ENCODE results near the gene PRRC2A. TPM values are rescaled to one million over a fixed set of nuclear protein-coding genes. Genes with fewer than 3 reads are reported as not detected.

Gene PRRC2A
- total RNA-seq, result 100 to 1,000 TPM in 4 of 10 donors, 10 to 100 TPM in 6; 83.9 to 105 (median 98.9) TPM
- 100 to 1,000 TPM in 1 of 2 donors, 10 to 100 TPM in 1; 93.4 to 179 TPM for polyA plus RNA-seq
- long read RNA-seq, donor 1, partial matches to known transcripts, result 7 of 8 reads
- long read RNA-seq, donor 1, other reads (novel, unspliced or antisense), result 0 of 8 reads
- long read RNA-seq, donor 2, partial matches to known transcripts, result 6 of 10 reads
- long read RNA-seq, donor 2, other reads (novel, unspliced or antisense), result 3 of 10 reads
- long read RNA-seq, donor 3, partial matches to known transcripts, result 7 of 11 reads
- long read RNA-seq, donor 3, other reads (novel, unspliced or antisense), result 4 of 11 reads

DNA sequence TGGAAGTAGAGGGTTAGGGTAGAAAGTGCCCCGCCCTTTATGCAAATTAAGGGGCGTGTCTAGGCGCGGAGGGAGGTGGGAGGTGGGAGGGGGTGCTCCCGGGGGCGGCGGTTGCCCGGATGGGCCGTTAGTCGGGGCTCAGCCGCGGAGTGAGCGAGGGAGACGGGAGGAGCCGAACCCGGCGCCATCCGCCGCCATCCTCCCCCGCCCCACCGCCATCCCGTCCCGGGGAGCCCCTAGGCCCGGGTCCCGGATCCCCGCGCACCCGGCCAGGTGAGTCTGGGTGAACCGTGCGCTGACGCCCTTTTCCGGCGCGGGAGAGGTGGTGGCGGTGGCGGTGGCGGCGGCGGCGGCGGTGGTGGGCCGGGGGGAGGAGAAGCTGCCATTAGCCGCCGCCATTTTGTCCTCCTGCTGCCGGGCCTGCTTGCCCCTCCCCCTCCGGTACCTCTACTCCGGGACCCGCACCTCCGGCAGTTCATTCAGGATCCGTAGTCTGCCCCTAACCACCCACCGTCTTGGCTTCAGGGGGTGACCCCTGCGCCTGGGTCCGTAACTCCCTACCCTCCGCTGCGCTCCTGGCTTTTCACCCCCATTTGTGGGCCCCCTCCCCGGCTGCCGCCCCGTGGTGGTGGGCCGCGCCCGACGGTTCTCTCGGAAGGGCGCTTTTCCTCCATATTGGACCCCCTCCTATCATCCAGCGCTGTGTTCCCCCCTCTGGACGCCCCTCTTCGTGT, at the start of gene PRRC2A:
PRRC2A (plus strand) TSS at position 130 of the 734 bp plus-strand sequence. CDS start 2,075 bp downstream, outside the sequence.
- intact Hi-C loops (cut with DNase I), result loop anchor here in 2 of 10 donors (1.0 to 5.0 kb wide), 3 partner anchors 32 to 277 kb away; partner anchors contain the start of genes BAG6 (in 2 of the 2) and EHMT2 (in 1 of the 2)
- peak within 1 kb of the TSS; percentile 68 to 99 (median 80) for H3K4me3 ChIP-seq
- peaks cover 0 to 36% (median 25%) of the 10 kb centered on the region in 9 donors for H3K36me3 ChIP-seq
- ATAC-seq (peak; percentile 20 to 94 (median 44)), DNase-seq (peak; percentile 81 to 92)
- 1% methylated on average over 37 to 66 of the region's 67 CpGs for WGBS, 2 donors
- TF ChIP-seq, protein P1, sequence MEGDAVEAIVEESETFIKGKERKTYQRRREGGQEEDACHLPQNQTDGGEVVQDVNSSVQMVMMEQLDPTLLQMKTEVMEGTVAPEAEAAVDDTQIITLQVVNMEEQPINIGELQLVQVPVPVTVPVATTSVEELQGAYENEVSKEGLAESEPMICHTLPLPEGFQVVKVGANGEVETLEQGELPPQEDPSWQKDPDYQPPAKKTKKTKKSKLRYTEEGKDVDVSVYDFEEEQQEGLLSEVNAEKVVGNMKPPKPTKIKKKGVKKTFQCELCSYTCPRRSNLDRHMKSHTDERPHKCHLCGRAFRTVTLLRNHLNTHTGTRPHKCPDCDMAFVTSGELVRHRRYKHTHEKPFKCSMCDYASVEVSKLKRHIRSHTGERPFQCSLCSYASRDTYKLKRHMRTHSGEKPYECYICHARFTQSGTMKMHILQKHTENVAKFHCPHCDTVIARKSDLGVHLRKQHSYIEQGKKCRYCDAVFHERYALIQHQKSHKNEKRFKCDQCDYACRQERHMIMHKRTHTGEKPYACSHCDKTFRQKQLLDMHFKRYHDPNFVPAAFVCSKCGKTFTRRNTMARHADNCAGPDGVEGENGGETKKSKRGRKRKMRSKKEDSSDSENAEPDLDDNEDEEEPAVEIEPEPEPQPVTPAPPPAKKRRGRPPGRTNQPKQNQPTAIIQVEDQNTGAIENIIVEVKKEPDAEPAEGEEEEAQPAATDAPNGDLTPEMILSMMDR (IDR thresholded peaks at IDR 0.05), result no peak
- peak within 1 kb of the TSS; percentile 89 to 99 (median 96) for H3K27ac ChIP-seq
- peaks cover 0 to 24% (median 21%) of the 10 kb centered on the region in 9 donors for H3K4me1 ChIP-seq
- H3K27me3 ChIP-seq, result no peaks in the 10 kb centered on the region
- H3K9me3 ChIP-seq, result no peaks in the 10 kb centered on the region

DNA sequence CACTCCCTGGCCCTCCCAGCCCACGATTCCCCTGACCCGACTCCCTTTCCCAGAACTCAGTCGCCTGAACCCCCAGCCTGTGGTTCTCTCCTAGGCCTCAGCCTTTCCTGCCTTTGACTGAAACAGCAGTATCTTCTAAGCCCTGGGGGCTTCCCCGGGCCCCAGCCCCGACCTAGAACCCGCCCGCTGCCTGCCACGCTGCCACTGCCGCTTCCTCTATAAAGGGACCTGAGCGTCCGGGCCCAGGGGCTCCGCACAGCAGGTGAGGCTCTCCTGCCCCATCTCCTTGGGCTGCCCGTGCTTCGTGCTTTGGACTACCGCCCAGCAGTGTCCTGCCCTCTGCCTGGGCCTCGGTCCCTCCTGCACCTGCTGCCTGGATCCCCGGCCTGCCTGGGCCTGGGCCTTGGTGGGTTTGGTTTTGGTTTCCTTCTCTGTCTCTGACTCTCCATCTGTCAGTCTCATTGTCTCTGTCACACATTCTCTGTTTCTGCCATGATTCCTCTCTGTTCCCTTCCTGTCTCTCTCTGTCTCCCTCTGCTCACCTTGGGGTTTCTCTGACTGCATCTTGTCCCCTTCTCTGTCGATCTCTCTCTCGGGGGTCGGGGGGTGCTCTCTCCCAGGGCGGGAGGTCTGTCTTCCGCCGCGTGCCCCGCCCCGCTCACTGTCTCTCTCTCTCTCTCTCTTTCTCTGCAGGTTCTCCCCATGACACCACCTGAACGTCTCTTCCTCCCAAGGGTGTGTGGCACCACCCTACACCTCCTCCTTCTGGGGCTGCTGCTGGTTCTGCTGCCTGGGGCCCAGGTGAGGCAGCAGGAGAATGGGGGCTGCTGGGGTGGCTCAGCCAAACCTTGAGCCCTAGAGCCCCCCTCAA, 48.2 kb upstream of the PRRC2A start, which contains the start of gene LTA:
LTA (plus strand) TSS at position 249 of the 871 bp plus-strand sequence; CDS start at position 703, 454 bp downstream.
- no peak for DNase-seq
- WGBS, 2 donors, result 89% methylated on average over 27 of the region's 27 CpGs
- no peak for ATAC-seq
- Histone ChIP-seq H3K36me3 (peaks cover 0 to 3% (median 0%) of the 10 kb centered on the region in 9 donors), H3K4me3 (peak within 1 kb of the TSS in 1 of 10 donors; percentile 41), H3K27me3 (peaks cover 0 to 11% (median 0%) of the 10 kb centered on the region in 7 donors), H3K9me3 (no peaks in the 10 kb centered on the region), H3K4me1 (peaks cover 0 to 46% (median 5%) of the 10 kb centered on the region in 9 donors), H3K27ac (peak within 1 kb of the TSS in 1 of 10 donors; percentile 79)
- TF ChIP-seq, protein P1 (IDR thresholded peaks at IDR 0.05), result no peak
- intact Hi-C loops (cut with DNase I), result no loop called here

DNA sequence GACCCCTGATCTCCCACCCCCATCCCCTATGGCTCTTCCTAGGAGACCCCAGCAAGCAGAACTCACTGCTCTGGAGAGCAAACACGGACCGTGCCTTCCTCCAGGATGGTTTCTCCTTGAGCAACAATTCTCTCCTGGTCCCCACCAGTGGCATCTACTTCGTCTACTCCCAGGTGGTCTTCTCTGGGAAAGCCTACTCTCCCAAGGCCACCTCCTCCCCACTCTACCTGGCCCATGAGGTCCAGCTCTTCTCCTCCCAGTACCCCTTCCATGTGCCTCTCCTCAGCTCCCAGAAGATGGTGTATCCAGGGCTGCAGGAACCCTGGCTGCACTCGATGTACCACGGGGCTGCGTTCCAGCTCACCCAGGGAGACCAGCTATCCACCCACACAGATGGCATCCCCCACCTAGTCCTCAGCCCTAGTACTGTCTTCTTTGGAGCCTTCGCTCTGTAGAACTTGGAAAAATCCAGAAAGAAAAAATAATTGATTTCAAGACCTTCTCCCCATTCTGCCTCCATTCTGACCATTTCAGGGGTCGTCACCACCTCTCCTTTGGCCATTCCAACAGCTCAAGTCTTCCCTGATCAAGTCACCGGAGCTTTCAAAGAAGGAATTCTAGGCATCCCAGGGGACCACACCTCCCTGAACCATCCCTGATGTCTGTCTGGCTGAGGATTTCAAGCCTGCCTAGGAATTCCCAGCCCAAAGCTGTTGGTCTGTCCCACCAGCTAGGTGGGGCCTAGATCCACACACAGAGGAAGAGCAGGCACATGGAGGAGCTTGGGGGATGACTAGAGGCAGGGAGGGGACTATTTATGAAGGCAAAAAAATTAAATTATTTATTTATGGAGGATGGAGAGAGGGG, 47.0 kb upstream of the PRRC2A start:
- no peak for ATAC-seq
- TF ChIP-seq, protein P1 (IDR thresholded peaks at IDR 0.05), result no peak
- H3K4me3 ChIP-seq, result no peak overlapping the region
- peaks cover 0 to 15% (median 0%) of the 10 kb centered on the region in 9 donors for H3K36me3 ChIP-seq
- peak overlapping the region in 1 of 10 donors; percentile 79 for H3K27ac ChIP-seq
- intact Hi-C loops (cut with DNase I), result loop anchor here in 1 of 10 donors (1.0 kb wide), 1 partner anchor 11 kb away; no protein-coding TSS in a partner anchor
- peaks cover 0 to 47% (median 5%) of the 10 kb centered on the region in 9 donors for H3K4me1 ChIP-seq
- peaks cover 0 to 11% (median 0%) of the 10 kb centered on the region in 7 donors for H3K27me3 ChIP-seq
- DNase-seq, result no peak
- WGBS, 2 donors, result 88% methylated on average over 9 of the region's 9 CpGs
- no peaks in the 10 kb centered on the region for H3K9me3 ChIP-seq
